T1000 (cell line): ENCODE data around the gene DDB1.

Experiments
- DNase-seq: peaks from one replicate; lab custom pipeline; 2025; ENCODE audit warnings: mixed read lengths; lab: John Stamatoyannopoulos, UW

Gene DDB1

DNA sequence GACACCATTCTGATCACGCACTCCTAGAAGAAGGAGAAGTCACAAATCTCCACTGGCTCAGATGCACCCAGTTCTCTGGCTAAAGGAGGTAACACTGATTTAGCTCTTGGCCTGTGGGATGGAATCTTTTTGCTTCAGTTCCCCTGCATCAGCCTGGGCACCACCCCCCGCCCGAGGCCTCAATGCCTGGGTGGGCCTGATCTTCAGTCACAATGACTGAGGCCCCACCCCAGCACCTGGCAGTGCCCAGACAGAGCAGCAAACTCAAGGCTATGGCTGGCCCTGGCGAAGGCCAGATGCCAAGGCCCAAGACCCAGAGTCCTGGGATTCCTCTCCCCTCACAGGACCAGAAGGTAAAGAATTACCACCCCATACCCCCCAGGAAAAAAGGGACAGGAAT is 23.8 kb upstream of the DDB1 start:
- no peak for DNase-seq

DNA sequence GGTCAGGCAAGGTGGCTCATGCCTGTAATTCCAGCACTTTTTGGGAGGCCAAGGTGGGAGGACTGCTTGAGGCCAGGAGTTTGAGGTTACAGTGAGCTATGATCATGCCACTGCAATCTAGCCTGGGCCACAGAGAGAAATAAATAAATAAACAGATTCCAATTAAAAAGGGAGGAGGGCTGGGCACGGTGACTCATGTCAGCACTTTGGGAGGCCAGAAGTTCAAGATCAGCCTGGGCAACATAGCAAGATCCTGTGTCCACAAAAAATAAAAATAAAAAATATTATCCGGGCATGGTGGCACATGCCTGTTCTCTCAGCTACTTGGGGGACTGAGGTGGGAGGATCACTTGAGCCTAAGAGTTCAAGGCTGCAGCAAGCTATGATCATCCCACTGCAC is 21.3 kb upstream of the DDB1 start:
- no peak for DNase-seq

DNA sequence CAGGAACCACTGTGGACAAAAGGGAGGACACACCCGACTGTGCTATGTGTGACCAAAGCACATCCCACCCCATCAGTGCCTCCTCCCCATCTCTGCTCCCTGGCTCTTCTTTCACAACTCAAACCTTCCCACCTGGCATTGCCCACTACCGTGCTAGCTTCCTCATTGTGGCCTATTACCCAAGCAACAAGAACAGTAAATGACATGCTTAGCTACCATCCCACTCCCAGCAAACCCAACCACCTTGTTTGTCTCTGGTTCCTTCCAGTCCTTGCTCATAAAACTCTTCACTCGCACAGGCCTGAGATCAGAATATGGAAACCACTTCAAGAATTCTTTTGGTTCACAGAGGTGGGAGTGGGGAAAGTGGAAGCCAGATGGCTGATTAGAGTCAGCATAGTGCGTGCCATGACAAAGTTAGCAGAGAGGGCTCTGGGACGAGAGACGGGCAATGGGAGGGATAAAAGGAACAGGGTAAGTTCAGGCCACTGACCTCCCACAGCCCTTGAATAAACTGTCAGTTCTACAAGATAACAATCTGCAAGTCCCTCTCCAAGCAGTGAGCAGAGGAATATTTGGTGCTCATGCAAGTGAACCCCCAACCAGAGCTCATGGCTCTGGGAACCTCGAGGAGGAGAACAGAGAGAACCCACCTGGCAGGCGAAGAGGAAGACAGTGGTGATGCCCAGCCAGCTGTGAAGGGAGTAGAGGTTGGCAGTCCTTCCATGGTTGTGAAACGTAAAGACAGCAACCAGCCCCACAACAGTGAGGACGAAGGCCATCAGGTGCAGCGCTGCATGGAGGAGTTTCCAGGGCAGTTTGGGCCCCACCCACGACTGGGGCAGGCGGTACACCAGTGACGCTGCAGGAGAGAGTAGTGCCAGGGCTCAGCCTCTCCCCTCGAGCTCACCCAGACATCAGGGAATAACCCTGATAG is 20.5 kb upstream of the DDB1 start:
- no peak for DNase-seq

DNA sequence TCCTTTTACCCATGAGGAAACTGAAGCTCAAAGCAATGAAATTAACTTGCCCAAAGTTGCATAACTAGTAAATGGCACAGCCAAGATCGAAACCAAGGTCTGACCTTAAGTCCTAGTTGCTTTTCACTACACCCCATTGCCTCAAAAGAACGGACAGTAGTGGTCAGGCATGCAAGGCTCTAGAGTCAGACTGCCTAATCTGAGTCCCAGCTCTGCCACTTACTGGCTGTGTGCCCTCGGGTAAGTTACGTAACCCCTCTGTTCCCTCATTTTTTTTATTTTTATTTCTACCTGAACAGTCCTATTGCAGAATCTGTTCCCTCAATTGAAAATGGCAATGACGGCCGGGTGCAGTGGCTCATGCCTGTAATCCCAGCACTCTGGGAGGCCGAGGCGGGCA is 19.1 kb upstream of the DDB1 start:
- no peak for DNase-seq

DNA sequence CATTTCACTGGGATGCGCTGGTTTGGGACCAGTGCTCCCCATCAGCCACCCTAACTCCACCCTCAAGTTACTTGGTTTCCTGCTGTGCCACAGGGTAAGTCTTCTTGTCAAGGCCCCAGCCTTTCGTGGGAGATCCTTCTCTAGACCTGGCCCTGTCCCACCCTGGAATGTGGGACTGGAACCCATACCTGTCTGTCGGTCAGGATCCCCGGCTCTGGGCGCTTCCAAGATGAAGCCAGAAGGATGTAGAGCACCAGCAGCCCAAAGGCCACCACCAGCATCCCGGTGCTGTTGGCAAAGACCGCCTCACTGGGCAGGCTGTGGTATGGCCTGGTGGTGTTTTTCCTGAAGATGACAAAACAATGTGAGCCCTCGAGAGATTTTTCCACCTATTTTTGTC is 17.9 kb upstream of the DDB1 start:
- DNase-seq: no peak

DNA sequence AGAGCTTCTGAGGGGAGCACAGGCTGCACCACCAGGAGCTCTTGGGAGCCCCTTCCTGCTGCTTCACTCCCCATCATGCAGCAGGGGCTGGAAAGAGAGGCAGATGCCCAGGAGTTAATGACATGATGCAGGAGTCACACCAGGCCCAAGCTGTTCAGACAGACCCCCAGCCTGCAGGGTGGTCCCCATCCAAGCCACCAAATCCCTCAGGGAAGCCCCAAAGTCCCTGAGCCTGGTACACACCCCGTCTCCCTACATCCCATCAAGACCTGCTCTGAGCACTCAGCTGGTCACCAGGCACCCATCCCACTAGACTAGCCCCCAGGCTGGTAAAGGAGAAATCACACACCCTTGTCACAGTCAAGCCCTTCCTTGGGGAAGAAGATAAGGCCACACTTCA is 17.4 kb upstream of the DDB1 start:
- DNase-seq: no peak

DNA sequence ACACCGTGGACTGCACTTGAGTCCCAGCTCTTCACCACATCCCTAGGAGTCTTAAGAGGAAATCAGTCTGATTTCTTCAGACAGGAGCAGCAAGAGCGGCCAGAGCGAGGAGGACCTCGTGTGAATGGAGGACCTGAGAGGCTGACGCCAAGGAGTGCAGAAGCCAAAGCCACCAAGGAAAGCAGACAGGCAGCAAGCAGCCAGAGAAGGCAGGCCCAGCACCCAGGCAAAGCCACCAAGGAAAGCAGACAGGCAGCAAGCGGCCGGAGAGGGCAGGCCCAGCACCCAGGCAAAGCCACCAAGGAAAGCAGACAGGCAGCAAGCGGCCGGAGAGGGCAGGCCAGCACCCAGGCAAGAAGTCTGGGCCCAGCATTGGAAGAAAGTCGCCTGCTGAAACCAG is 17.0 kb upstream of the DDB1 start:
- no peak for DNase-seq

DNA sequence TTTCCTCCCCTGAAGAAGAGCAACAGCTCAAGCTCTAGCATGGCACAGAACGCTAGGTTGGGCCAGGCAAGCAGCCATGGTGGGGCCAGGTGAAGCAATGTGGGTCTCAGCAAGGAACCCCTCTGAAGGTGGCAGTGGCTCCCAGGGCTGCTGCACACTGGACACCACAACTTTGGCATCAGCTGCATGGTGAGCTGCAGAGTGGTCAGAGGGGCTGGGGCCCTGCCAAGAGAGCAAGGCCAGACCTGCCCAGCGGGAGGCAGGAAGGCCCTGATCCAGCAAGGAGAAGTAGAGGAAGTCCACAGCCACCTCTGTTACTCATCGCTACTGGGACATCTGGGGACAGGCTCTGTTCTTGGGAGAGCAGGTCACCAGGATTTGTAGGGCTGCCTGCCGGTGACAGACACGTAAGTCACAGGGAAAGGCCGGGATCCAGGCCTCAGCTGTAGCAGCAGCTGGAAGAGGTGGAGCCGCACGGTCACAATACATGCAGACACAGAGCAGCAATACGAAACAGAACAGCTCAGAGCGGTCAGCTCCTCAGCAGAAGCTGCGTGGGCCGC is 16.4 kb upstream of the DDB1 start:
- DNase-seq: no peak

DNA sequence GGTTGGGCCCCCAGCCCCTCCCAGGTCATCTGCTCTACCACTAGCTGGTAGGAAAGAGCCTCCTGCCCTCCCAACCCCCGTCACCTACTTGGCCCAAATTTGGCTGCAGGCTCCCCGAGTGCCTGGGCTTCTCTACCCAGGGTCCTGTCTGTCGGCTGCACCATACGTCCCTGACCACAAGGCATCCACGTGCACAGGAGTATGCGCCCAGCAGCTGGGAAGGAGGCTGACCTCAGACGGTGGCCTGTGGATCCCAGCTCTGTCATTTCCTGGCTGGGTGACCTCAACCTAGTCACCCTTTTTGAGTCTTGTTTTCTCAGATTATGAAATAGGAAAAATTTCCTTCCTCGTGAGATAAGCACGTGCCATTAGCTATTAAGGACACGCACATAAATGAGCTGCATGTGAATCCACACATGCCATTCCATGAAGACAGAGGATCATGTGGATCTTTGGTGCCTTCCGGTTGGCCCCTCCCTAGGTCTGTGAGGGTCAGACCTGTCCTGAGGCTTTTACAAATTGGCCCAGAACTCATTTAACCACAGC is 15.1 kb upstream of the DDB1 start:
- DNase-seq: no peak

DNA sequence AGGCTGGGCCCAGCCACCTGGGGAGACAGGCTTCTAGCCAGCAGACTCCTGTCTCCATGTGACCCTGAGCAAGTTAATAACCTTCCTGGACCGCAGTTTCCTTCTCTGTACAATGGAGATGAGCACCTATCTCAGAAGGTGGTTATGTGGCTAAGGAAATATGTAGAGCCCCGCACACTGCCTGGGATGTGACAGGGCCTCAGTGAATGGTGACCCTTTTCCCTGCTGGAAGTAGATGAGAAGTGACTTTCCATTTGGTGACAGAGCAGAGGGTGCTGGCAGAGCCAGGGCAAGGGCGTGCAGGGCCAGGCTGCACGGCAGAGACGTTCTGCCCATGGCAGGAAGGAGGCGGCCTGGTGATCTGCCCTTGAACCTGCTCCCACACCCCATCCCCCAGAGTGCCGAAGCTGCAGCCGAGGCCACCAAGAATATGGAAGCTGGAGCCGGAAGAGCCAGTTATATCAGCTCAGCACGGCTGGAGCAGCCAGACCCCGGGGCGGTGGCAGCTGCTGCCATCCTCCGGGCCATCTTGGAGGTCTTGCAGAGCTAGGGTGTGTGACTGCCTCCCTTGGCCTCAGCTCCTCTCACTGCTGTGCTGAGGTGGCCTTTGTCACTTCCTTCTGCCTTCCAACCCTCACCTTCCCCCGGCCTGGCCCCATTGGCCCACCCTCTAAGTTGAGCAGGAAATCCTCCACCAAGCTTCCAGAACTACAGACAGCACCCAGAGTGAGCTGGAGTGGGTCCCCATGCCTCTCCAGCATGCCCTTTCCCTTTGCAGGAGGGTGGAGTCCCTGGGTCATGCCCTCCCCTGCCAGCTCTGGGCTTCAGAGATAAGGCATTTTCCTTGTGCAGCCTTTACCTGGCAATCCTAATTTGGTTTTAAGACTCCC is 13.3 kb upstream of the DDB1 start:
- DNase-seq: no peak

DNA sequence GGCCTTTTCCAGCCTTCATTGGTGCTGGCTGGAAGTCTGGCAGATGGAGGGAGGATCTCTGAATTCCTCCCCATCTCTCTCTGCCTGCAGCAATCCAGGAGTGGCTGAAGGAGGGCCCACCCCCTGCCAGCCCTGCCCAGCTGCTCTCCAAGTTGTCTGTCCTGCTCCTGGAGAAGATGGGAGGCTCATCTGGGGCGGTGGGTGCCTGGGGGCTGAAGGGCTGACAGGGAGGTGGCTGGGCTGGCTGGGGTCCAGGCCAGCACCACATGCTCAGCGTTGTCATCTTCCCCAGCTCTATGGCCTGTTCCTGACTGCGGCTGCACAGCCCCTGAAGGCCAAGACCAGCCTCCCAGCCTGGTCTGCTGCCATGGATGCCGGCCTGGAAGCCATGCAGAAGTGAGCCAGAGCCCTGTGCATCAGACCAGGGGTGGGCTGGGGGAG is 12.3 kb upstream of the DDB1 start:
- DNase-seq: no peak

DNA sequence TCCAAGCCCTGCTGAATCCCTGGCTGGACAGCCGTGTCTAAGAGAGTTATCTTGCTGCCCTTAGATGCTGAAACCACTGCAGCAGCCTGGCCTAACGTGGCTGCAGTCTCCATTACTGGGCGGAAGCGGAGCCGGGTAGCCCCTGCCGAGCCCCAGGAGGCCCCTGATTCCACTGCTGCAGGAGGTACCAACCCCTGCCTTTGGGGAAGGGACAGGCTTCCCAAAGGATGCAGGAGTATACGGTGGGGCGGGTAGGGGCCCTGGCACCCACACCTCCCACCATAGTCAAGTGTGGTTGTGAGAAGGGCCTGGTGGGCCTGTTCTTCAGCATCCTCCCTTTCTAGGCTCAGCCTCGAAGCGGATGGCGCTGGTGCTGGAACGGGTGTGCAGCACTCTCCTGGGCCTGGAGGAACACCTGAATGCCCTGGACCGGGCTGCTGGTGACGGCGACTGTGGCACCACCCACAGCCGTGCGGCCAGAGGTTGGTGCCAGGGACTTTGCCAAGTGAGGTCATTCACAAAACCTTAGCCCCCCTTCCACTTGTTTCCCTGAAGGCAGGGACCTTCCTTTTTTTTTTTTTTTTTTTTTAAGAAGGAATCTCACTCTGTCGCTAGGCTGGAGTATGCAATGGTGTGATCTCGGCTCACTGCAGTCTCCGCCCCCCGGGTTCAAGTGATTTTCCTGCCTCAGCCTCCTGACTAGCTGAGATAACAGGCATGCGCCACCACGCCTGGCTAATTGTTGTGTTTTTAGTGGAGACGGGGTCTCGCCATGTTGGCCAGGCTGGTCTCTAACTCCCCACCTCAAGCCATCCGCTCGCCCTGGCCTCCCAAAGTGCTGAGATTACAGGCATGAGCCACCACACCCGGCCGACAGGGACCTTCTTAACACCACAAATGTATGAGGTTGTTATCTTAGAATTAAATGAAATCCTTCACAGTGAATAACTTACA is 11.2 kb upstream of the DDB1 start:
- no peak for DNase-seq

DNA sequence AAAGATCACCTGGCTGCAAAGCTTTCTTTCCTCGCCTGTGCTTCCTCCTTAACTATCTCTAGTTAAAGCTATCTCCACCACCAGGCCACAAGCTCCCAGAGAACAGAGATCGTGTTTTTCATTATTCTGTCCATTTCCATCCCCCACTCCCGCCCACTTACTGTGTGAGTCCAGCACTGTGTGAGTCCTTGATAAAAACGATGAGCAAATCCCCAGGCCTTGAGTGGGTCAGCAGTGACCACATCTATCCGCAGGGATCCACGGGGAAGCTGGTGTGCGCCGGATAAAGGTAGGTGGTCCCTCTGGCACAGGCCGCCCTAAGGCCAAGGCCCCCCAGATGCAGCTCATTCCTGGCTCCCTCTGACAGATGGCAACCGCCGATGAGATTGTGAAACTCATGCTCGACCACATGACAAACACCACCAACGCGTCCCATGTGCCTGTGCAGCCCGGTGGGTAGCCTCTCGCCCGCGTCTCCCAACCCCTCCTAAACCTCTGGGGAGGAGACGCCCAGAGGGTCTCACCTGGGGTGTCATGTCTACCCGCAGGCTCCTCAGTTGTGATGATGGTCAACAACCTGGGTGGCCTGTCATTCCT is 9.4 kb upstream of the DDB1 start:
- no peak for DNase-seq

DNA sequence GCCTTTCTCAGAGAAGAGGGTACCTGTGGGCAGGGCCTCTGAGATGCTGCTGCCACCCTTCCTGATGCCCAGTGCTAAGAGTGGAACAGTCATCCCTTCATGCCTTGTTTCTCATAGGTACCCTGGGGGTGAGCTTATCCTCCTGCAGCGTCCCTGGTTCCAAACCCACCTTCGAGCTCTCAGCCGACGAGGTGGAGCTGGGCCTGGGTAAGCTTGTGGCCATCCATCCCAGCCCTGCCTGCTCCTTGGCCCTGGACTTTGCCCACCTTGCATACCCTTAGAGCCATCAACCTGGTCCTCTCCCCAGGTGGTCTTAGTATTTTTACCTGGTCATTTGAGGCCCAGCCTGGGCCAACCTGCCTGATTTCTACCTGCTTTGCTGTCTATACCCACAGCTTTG is 8.8 kb upstream of the DDB1 start:
- no peak for DNase-seq

DNA sequence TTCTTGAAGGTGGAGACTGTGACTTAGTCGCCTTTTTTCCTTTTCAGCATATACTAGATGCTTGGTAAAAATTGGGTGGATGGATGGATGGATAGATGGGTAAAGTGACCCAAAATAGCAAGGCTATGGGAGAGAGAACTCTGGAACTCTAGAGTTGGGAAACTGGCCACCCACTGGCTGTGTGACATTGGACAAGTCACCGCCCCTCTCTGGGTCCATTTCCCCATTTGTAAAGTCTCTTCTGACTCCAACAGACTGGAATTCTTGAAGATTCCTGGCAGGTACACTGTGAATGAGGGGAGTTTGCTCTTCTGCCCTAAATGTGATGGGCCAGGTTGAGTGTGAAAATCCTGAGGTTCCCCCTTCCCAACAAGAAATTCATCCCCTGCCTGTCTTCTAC is 8.1 kb upstream of the DDB1 start:
- DNase-seq: no peak

DNA sequence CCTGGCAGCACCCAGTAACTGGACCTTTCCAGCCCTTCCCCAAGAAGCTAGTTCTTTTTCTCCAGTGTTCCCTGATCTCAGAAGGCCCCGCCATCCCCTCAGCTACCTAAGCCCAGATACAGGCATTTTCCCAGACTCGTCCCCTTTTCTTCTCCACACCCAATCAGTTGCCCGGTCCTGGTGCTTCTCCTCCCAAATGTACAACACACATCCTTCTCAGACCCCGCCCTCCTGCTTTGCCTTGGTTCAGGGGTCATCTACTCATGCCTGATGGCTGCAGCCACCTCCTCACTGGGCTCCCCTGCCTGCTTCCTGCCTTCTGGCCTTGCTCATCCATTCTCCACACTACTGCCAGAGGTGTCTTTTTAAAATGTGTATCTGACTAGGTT is 6.6 kb upstream of the DDB1 start:
- DNase-seq: no peak

DNA sequence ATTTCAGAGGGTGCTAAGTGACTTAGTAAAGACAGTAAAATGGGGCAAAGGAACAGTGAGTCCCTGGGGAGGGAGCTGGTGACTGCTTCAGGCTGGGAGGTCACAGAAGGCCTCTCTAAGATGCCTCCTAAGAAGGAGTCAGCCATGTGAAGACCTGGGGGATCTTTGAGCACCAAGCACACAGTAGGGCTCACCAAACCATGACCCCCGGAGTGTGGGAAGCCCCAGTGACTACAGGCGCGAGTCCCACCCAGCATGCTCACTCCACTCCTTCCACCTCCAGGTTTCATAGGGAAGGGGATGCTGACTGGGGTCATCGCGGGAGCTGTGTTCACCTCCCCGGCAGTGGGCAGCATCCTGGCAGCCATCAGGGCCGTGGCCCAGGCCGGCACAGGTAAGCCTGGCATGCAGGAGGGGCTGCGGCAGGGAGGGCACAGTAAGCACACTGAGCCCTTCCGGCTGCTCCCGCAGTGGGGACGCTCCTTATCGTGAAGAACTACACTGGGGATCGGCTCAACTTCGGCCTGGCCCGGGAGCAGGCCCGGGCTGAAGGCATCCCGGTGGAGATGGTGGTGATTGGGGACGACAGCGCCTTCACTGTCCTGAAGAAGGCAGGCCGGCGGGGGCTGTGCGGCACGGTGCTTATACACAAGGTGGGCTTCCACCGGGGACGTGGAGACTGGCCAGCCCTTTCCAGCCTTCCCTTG is 6.0 kb upstream of the DDB1 start:
- DNase-seq: no peak

DNA sequence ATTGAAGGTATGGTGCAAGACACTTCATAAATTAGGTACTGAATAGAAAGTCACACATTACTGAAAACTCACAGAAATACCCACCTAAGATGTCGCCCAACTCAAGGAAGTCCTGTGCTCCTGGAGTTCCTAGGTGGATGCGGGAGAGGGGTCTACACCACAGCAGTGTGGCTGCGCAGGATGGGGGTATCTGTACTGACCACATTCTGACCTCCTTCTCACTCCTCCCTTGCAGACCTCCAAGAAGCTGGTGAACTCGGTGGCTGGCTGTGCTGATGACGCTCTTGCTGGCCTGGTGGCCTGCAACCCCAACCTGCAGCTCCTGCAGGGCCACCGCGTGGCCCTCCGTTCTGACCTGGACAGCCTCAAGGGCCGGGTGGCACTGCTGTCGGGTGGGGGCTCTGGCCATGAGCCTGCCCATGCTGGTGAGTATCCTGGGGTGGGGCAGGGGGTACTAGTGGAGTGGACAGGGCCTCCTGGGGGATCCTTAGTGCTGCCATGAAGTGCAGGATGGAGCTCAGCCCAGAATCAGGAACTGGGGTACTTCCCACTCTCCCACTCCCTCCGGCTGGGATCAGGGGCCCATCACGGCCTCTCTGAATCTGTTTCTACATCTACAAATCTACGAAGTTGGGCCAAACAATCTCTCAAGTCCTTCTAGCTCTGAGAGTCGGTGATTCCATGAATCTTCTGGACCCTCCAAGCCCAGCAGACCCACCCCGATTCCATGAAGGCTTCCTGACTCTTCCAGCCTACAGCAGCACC is 5.0 kb upstream of the DDB1 start:
- DNase-seq: no peak

DNA sequence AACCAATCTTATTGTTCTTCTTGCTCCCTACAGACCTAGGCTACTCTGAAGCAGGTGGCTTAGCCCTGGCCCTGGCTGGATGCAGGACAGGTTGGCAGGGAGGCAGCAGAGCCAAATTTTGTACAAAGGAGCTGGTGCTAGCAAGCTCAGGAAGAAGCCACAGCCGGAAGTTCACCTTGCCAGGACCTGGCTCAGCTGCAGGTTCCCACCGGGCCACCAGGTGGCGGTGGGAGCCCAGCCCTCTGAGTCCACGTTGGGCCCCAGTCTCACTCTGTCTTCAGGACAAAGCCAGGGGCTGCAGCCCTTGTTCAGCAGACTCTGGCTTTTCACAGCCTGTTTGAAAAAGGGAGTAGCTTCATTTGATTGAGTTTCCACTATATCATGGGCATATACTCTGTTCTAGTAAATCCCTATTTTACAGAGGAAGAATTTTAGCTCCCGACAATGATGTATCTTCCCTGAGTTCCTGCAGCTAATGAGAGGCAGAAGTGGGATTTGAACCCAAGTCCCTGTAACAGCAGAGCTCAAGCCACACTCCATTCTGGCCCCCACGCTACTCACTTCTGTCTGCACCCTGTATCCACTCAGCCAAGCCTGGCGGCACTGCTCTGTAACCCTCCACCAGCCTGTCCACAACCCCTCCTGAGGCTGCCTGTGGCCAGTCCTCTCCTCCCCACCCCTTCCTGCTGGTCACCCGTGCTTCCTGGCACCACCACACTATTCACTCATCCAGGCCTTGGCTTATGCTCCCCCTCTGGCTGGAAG is 3.4 kb upstream of the DDB1 start:
- DNase-seq: peak; percentile 62
